ENCODE data around the gene AP1S1.

GRCh38 chr7:101185258-101185839, 31.1 kb downstream of the AP1S1 start:
- TF ChIP-seq POLR2A (IDR thresholded peaks at IDR 0.05) (no peak), CTCF (IDR thresholded peaks at IDR 0.05) (no peak)
